Caco-2 (cell line): ENCODE data around the gene UCHL5. TPM values are rescaled to one million over a fixed set of nuclear protein-coding genes. Genes with fewer than 3 reads are reported as not detected.

Experiments
- BruUV-seq: library from RNA; stranded (reverse); fragments of 400-500 nt; replicated peaks from 2 replicates; lab custom pipeline; 2021; lab: Mats Ljungman, UMichigan
- CTCF ChIA-PET: fragments of 300-600 bp; sonication (Branson Sonifier 250); formaldehyde crosslinking; loops from one replicate; lab custom pipeline; 2022; ENCODE audit warnings: antibody characterized with exemption; lab: Charles Lee
- POLR2A ChIA-PET: fragments of 300-600 bp; sonication (Branson Sonifier 250); formaldehyde crosslinking; loops from one replicate; lab custom pipeline; 2022; ENCODE audit warnings: antibody characterized with exemption; lab: Charles Lee
- DNase-seq, 2 experiments: peaks; one replicate each; pipeline versions ENCODE4 v3.0.0 to v3.0.0-alpha.2; 2020 to 2022
- H3K27me3 ChIP-seq: replicated peaks from 2 replicates; pipeline ENCODE4 v1.6.0; 2011; ENCODE audit warnings: low read length; ENCODE audit not compliant: control insufficient read depth, insufficient read depth
- H3K36me3 ChIP-seq: 2 replicates; pipeline ENCODE4 v1.5.1; 2011; ENCODE audit warnings: low read length; ENCODE audit not compliant: control insufficient read depth, insufficient read depth
- H3K4me1 ChIP-seq: fragments of 250-450 bp; sonication (Bioruptor Pico); 2 replicates; pipeline ENCODE4 v1.5.1; 2020; ENCODE audit warnings: mild to moderate bottlenecking
- H3K4me3 ChIP-seq: 2 replicates; pipeline ENCODE4 v1.5.1; 2011; ENCODE audit warnings: low read depth, mild to moderate bottlenecking, control low read depth, low read length
- H3K9me3 ChIP-seq: fragments of 250-450 bp; sonication (Bioruptor Pico); 2 replicates; pipeline ENCODE4 v1.5.1; 2020; ENCODE audit warnings: mild to moderate bottlenecking, moderate library complexity
- H3K27ac Mint-ChIP-seq: one replicate; pipeline ENCODE4 v1.8.0; 2022; ENCODE audit warnings: mixed read lengths; ENCODE audit not compliant: unreplicated experiment
- H3K27me3 Mint-ChIP-seq: one replicate; pipeline ENCODE4 v1.8.0; 2022; ENCODE audit warnings: mixed read lengths; ENCODE audit not compliant: insufficient read depth, unreplicated experiment
- H3K36me3 Mint-ChIP-seq: one replicate; pipeline ENCODE4 v1.8.0; 2022; ENCODE audit warnings: mild to moderate bottlenecking, mixed read lengths; ENCODE audit not compliant: insufficient read depth, unreplicated experiment
- H3K4me1 Mint-ChIP-seq: one replicate; pipeline ENCODE4 v1.8.0; 2022; ENCODE audit warnings: low read depth, mixed read lengths; ENCODE audit not compliant: unreplicated experiment
- H3K4me3 Mint-ChIP-seq: one replicate; pipeline ENCODE4 v1.8.0; 2022; ENCODE audit warnings: mild to moderate bottlenecking, moderate library complexity, mixed read lengths; ENCODE audit not compliant: unreplicated experiment
- H3K9me3 Mint-ChIP-seq: one replicate; pipeline ENCODE4 v1.8.0; 2022; ENCODE audit warnings: mixed read lengths; ENCODE audit not compliant: unreplicated experiment
- intact Hi-C: fragments of 100-400 bp; cut with micrococcal nuclease; formaldehyde crosslinking; loops from one replicate; pipeline ENCODE4 v1.10.0; 2022; ENCODE audit not compliant: unreplicated experiment
- total RNA-seq: library from RNA; stranded (reverse); gene quantifications from 2 replicates; pipeline ENCODE4 v1.2.3, GENCODE V29; 2022
- TF ChIP-seq, protein P1 (sequence below), 2 experiments: fragments of 200-600 bp in 1 of 2; IDR thresholded peaks; 1 replicate in 1 of 2; 2 replicates in 1 of 2; pipeline versions ENCODE4 v1.5.1 to v1.8.0; 2011 to 2022; ENCODE audit warnings: antibody characterized with exemption in 1 of 2, control low read depth in 1 of 2, inconsistent platforms in 1 of 2, low read depth in 1 of 2, low read length in 1 of 2, mild to moderate bottlenecking in 1 of 2, moderate library complexity in 1 of 2; ENCODE audit not compliant: insufficient read depth in 1 of 2, severe bottlenecking in 1 of 2, unreplicated experiment in 1 of 2

The UCHL5 gene
- total RNA-seq, 1 experiment from 2014 or later = 49.6 TPM

DNA sequence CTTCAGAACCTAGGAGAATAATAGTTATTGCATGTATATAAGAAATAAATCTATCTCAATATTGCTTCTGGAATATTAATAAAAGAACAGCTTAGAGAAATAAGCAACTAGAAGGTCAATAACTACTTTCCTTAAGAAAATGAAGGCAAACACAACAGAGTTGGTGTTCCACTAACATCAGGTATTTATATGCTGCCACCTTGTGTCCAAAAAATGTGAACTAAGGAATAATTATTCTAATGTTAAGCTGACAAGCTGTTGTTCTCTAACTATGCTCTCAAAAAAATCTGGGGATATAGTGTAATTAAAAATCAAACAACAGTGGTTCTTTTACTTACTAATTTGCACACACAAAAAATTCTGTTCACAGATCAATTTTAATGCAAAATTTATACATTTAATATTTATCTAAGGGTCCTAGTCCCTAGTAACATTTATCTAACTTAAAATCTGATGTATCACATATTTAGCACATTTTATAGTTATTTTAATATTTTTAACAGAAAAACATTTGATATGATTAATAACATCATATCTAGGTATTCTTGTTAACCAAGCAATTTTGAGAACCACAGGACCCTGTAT lies 39.6 kb downstream of the UCHL5 start:
- TF ChIP-seq, protein P1, sequence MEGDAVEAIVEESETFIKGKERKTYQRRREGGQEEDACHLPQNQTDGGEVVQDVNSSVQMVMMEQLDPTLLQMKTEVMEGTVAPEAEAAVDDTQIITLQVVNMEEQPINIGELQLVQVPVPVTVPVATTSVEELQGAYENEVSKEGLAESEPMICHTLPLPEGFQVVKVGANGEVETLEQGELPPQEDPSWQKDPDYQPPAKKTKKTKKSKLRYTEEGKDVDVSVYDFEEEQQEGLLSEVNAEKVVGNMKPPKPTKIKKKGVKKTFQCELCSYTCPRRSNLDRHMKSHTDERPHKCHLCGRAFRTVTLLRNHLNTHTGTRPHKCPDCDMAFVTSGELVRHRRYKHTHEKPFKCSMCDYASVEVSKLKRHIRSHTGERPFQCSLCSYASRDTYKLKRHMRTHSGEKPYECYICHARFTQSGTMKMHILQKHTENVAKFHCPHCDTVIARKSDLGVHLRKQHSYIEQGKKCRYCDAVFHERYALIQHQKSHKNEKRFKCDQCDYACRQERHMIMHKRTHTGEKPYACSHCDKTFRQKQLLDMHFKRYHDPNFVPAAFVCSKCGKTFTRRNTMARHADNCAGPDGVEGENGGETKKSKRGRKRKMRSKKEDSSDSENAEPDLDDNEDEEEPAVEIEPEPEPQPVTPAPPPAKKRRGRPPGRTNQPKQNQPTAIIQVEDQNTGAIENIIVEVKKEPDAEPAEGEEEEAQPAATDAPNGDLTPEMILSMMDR (IDR thresholded peaks at IDR 0.05; ENCODE audit: insufficient read depth in 1 of 2, low read depth in 1 of 2, low read length in 1 of 2, severe bottlenecking in 1 of 2, unreplicated experiment in 1 of 2) = peak; percentile 44 to 50
- Mint-ChIP-seq H3K36me3 (peaks cover 6% of the 10 kb centered on the region), H3K4me1 (no peaks in the 10 kb centered on the region), H3K9me3 (no peaks in the 10 kb centered on the region), H3K27ac (no peak overlapping the region), H3K4me3 (no peak overlapping the region), H3K27me3 (no peaks in the 10 kb centered on the region)
- DNase-seq = peak in 1 of 2 experiments; percentile 63
- intact Hi-C loops = loop anchor here (1.0 kb wide), 4 partner anchors 11 to 542 kb away; no protein-coding TSS in a partner anchor
- CTCF ChIA-PET = interaction anchor here (1.2 to 1.8 kb wide), 5 partner anchors 21 to 545 kb away, joined by 3 to 17 read pairs (median 6); partner anchors contain the start of gene RGS2
- POLR2A ChIA-PET = interaction anchor here (0.8 kb wide), 1 partner anchor 211 kb away, joined by 3 read pairs; the partner anchor contains the start of gene RGS2
- Histone ChIP-seq H3K27me3 (no peaks in the 10 kb centered on the region), H3K36me3 (no peaks in the 10 kb centered on the region), H3K9me3 (no peaks in the 10 kb centered on the region), H3K4me1 (no peaks in the 10 kb centered on the region), H3K4me3 (no peak overlapping the region)
- no TSS peak for BruUV-seq

GRCh38 chr1:193016788-193017187 lies 42.4 kb downstream of the UCHL5 start:
- Mint-ChIP-seq H3K27me3 (no peaks in the 10 kb centered on the region), H3K4me1 (no peaks in the 10 kb centered on the region), H3K9me3 (no peaks in the 10 kb centered on the region), H3K27ac (no peak overlapping the region), H3K36me3 (peaks cover under 1% of the 10 kb centered on the region), H3K4me3 (no peak overlapping the region)
- H3K9me3 ChIP-seq = no peaks in the 10 kb centered on the region
- BruUV-seq = no TSS peak
- no peaks in the 10 kb centered on the region for H3K36me3 ChIP-seq
- ChIA-PET CTCF (no interaction called here), POLR2A (no interaction called here)
- intact Hi-C loops = no loop called here
- TF ChIP-seq, protein P1 (IDR thresholded peaks at IDR 0.05; ENCODE audit: insufficient read depth in 1 of 2, low read depth in 1 of 2, low read length in 1 of 2, severe bottlenecking in 1 of 2, unreplicated experiment in 1 of 2) = no peak
- H3K4me3 ChIP-seq = no peak overlapping the region
- no peak for DNase-seq
- H3K4me1 ChIP-seq = no peaks in the 10 kb centered on the region
- H3K27me3 ChIP-seq = no peaks in the 10 kb centered on the region

- Mint-ChIP-seq H3K4me1 (peaks cover 7% of the 10 kb centered on the region), H3K27me3 (no peaks in the 10 kb centered on the region), H3K36me3 (no peaks in the 10 kb centered on the region), H3K27ac (no peak overlapping the region), H3K4me3 (no peak overlapping the region), H3K9me3 (no peaks in the 10 kb centered on the region)
- no peak for DNase-seq
- no TSS peak for BruUV-seq
- CTCF ChIA-PET = no interaction called here
- no peaks in the 10 kb centered on the region for H3K36me3 ChIP-seq
- POLR2A ChIA-PET = no interaction called here
- H3K9me3 ChIP-seq = no peaks in the 10 kb centered on the region
- no peaks in the 10 kb centered on the region for H3K27me3 ChIP-seq
- TF ChIP-seq, protein P1 (IDR thresholded peaks at IDR 0.05; ENCODE audit: insufficient read depth in 1 of 2, low read depth in 1 of 2, low read length in 1 of 2, severe bottlenecking in 1 of 2, unreplicated experiment in 1 of 2) = no peak
- no peak overlapping the region for H3K4me3 ChIP-seq
- intact Hi-C loops = no loop called here
- peaks cover 5% of the 10 kb centered on the region for H3K4me1 ChIP-seq
Observed at GRCh38 chr1:193014400-193014799, 44.8 kb downstream of the UCHL5 start.
